Measurements from ENCODE around the gene TSPAN18. TPM values are rescaled to one million over a fixed set of nuclear protein-coding genes. Genes with fewer than 3 reads are reported as not detected.

TSPAN18 gene, protein sequence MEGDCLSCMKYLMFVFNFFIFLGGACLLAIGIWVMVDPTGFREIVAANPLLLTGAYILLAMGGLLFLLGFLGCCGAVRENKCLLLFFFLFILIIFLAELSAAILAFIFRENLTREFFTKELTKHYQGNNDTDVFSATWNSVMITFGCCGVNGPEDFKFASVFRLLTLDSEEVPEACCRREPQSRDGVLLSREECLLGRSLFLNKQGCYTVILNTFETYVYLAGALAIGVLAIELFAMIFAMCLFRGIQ
- 10 to 100 TPM; 46.2 to 54.2 (median 47.0) TPM for polyA plus RNA-seq (ENCODE audit: insufficient read length in 3 of 3)

DNA sequence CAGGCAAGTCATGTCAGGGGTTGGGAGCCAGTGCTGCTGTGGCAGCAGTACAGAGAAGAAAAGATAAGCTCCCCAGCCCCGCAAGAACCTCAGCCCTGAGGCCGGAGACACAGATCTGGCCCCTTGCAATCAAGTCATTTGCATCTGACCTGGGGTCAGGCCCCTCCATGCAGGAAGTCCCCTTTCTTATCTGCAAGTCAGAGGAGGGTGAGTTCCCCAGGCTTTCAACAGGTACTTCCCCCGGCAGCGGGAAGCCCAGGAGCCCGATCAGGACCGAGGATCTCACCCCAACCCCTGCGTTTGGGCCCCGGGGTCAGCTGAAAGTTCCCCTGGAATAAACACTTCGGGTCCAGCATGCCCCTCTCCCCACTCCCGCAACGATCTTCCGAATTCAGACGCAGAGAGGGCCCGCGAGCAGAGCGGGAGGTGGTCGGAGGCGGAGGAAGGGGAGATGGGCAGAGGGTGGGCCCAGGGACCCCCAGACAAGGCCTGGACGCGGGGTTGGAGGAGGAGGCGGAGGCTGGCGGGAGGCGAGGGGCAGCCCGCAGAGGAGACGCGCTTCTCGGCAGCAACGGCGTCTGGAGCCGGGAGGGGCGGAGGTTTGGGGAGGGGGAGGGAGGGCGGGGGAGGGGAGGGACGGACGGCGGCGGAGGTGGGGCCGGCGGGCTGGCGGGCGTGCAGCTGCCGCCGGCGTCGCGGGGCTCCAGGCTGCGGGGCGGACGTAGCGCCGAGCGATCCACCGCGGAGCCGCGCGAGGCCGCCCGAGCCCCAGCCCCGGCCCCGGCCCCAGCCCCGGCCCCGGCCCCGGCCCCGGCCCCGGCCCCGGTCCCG lies at the start of gene TSPAN18:
TSS of gene TSPAN18 (plus strand) at position 680 of the 831 bp plus-strand sequence. CDS start 179,455 bp downstream, outside the sequence.
- DNase-seq (ENCODE audit: low read depth in 3 of 3, low spot score in 2 of 3), result no peak

DNA sequence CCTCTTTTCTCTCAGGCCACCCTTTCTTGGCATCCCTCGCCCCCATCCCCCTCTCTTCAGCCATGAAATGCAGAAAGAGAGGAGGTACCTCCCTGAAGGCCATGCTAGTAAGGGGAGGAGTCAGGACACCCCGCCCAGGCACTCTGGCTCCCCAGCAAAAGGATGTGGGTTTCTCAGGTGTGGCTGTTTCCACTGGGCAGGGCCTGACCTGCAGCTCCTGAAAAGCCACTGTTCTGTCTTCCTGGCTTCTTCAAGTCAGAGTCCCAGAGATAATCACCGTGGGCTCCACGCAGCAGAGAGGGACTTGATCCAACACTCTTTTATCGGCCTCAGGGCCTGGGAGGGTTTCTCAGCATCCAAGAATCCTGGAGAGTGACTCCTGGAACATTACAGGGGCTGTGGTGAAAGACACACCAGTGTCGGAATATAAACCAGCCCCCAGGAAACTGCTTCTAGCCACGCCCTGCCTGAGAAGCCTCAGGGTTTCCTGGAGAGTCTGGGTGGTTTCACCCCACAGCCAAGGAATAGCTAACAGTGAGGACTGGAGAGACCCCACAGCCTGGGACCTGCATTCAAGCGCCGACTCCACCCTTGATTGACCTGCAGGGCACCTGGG lies 45.7 kb upstream of the TSPAN18 start:
- DNase-seq (ENCODE audit: low read depth in 3 of 3, low spot score in 2 of 3), result no peak

DNA sequence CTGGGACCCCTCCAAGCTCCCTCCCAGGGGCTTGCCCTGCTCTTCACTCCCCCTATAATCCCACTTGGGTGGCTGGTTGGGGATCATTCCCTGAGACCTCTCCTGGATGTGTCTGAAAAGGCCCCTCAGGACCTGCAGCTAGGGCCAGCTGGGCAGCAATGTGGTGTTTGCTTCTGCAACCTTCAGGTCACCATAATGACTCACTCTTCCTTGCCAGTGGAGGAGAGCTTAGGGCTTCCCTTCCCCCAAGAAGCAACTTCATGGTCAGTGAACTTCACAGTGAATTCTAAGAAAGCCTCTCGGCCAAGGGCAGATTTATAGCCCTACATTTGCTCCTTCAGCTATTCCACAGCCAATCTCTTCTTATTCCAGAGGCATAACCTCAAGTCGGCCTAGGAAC lies 45.1 kb upstream of the TSPAN18 start:
- DNase-seq (ENCODE audit: low read depth in 3 of 3, low spot score in 2 of 3), result no peak

DNA sequence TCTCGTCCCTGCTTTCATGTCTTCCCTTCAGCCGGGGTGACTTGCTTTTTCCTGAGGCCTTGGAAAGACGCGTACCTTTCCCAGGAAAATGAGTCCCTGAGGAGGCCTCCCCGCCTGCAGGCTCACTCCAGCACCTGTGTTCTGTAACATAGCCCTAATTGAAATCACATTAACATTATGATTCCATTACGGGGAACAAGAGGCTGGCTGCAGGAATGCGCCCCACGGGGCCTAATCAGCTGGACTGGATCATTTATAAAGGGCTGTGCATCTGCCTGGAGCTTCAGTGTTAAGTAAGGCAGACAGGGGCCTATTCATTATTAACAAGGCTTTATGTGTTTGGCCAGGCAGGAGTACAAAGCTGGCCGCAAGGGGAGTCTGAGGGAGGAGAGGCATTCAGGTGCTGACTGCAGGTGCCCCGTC lies 41.9 kb upstream of the TSPAN18 start:
- no peak for DNase-seq (ENCODE audit: low read depth in 3 of 3, low spot score in 2 of 3)

DNA sequence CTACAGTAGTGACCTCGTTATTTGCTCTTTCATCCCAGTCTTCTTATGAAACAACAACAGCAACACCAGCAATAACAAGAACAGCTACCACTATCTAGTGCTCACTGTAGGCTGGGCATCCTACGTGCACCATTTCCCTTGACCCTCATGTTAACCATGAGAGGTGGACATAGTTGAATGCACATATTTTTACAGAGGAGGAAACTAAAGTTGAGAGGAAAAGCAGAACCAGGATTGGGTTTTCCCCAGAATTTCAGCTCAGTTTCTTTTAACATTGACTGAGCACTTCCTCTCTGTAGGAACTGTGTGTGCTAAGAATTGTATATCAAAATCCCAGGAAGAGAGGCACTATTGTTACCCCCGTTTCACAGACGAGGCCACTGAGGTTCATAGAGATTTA lies 39.4 kb upstream of the TSPAN18 start:
- DNase-seq (ENCODE audit: low read depth in 3 of 3, low spot score in 2 of 3), result no peak

DNA sequence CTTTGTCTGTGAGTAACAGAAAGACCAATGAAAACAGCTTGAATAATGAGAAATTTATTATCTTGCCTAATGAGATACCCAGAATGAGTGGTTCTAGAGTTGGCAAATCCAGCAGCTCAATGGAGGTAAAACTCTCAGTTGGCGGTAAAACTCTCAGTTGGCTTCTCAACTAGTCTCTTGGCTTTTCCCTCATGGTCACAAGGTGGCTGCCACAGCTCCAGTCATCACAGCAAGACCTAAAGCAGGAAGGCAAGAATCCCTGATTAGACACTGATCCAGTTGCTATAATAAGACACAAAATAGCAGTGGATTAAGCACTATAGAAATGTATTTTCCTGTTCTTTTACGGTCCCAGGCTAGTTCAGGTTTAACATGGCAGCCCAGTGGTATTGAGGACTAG lies 37.5 kb upstream of the TSPAN18 start:
- DNase-seq (ENCODE audit: low read depth in 3 of 3, low spot score in 2 of 3), result no peak

DNA sequence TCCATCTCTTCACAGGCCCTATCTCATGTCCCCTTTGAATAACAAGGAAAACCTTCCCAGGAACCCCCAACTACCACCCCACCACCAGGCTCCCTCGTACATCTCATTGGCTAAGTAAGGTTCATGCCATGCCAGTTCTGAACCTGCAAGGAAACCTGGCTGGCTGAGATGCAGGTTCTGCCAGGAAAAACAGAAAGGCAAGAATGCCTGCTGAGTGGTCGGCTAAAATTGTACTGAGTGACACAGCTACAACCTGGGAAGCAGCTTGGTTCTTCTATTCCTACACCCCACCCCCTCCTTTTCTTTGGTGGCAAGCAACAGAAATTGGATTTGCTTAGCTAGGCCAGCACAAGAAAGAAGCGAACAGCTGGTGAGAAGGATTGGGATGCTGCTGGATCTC lies 36.1 kb upstream of the TSPAN18 start:
- no peak for DNase-seq (ENCODE audit: low read depth in 3 of 3, low spot score in 2 of 3)

DNA sequence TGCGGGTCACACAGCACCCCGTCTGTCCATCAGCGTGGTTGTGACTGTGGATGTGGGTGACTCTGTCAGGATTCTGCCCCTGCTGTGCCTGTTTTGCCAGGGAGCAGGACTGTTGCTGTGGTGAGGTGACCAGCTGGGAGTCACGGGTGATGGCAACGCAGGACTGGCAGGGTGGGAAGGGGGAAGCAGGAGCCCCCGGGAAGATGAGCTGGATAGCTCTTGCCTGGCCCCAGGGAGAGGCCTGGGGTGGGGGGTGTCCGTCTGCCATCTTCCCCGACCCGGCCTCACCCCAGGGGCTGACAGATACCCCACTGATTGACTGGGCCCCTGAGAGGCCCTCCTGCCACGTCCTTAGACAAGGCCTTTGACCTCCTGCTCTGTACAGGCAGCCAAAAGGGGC lies 34.3 kb upstream of the TSPAN18 start:
- DNase-seq (ENCODE audit: low read depth in 3 of 3, low spot score in 2 of 3), result no peak

DNA sequence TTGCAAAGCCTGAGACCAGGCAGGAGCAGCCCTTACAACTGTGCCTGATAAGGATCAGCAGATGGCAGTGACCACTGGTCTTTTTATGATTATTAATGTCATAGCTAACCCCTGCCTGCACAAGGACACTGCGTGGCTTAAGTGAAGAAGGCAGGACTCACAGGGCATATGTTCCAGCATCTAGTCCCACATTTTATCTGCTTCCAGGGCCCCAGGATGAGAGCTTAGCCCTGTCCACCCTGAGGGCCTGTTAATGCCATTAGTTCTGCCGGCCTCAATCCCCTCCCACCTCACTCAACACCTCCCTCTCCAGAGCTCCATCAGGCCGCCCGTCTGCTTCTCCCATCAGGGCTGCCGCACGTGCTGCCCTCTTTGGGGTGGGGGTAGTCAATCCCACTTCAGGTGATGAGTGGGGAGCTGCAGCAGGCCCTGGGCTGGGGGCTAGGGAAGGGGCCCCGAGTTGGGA lies 33.1 kb upstream of the TSPAN18 start:
- no peak for DNase-seq (ENCODE audit: low read depth in 3 of 3, low spot score in 2 of 3)

DNA sequence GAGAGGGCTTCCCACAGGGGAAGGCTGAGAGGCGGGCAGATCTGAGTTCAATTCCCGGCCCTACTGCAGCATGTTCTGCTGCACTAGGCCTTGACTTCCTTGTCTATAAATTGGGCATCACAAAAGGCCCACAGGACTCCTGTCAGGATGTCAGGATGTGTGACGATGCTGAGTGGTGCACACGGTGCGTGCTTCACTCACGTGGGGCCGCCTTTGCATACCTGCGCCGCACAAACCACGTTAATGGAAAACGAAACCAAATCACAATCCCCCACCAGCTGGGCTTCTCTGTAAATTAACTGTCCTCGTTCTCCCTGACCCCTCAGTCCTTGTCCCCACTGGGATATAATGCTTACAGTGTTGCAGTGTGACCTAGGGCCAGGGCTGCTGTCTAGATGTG lies 32.3 kb upstream of the TSPAN18 start:
- no peak for DNase-seq (ENCODE audit: low read depth in 3 of 3, low spot score in 2 of 3)

DNA sequence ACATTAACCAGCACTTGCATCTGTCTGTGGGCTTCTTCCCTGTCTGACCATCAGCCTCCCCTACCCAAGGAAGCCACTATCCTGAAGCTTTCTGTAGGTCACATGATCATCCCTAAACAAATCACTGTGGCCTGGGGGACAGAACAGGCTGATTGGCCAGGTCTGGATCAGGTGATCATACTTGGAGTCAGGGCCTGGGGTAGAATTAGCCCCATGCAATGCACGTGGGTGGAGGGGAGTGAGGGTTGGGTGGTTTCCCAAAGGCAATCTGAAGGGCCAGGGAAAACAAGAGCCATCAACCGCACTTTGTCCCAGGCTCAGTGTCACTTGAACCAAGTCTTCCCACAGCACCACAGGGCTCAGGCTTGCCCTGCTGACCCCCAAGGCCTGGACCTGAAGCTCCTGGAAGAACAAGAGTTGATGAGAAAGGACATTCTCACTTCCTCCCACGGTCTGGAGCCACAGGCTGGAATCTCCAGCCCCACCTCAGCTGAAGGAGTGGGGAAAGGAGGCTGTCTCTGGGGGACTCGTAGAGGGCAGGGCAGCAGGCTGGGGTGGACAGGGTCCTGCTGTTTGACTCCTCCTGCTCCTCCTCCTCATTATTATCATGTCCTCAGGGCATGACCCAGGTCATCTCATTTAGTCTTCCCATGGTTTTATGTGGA lies 31.5 kb upstream of the TSPAN18 start:
- no peak for DNase-seq (ENCODE audit: low read depth in 3 of 3, low spot score in 2 of 3)

DNA sequence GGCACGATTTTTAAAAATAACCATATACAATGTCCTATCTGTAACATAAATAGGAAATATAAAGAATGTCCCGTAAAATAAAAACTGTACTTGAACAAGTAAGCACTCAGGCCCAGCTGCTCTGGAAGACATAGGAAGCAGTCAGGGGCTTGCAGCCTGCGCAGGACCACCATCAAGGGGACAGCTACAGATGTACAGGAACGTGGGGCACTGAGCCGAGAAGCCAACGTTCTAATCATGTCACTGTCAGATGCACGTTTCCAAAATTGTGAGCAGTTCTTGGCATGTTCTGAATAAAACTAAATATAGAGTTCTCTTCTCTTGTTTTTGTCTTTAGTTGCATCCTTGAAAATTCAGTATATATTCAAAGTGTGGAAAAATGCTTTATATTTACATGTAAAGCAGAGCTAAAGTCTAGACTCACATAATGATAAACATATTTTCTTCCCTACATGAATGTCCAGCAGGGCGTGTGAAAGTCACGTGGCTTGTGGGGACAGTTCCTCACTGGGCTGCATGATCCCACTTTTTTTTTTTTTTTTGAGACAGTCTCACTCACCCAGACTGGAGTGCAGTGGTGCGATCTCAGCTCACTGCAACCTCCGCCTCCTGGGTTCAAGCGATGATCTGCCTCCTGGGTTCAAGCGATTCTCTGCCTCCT lies 28.4 kb upstream of the TSPAN18 start:
- no peak for DNase-seq (ENCODE audit: low read depth in 3 of 3, low spot score in 2 of 3)

DNA sequence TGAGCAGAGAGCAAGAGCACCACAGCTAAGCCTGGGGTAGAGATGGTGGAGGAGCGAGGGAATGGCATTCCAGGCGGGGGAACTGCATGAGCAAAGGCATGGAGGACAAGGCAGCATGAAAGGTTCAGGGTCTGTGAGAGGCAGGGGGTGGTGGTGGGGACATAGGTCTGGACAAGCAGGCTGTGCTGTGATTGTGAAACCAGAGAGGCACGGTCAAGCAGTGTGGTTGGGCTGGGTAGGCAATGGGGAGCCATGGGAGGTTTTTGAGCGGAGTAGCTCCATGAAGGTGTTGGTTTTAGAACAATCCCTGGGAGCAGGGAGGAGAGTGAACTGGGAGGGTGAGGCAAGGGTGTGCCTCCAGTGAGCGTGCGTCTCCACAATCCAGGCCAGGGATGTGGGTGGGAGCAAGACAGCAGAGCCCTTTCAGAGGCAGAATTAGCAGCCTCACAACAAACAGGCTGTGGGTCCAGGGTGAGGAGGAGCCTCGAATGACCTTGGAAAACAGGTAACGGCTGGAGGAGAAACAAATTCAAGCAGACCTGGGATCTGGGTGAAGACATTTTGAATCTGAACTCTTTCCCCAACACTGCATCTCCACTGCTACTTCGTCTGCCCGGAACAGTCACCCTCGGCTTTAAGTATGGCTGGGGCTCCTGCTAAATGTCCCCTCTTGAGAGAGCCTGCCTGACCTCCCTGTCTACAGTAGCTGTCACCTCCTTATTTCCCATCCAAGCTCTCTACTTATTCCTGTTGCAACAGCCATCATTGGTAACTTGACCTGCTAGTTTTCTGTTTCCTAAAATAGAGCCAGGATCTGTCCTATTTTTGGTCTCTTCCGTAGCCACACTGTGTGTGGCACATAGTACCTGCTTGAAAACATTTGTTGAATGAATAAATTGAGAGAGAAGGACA lies 27.0 kb upstream of the TSPAN18 start:
- DNase-seq (ENCODE audit: low read depth in 3 of 3, low spot score in 2 of 3), result no peak

DNA sequence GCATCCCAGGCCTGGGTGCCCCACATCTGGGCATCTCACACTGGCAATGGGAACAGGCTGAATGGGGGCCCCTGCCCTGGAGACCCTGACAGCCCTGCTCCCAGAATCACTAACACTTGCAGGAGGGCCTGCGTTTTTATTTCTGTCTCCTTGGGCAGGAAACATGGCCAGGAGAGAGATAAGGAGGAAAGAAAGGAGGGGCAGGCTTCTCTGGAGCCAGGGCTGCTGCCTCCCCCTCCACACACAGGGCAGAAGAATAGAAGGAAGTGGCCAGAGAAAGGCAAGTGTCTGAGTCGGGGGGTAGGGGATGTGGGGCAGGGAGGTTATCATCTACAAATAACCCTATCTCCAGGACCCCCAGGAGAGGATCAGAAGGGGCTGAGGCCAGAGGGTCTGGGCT lies 25.5 kb upstream of the TSPAN18 start:
- no peak for DNase-seq (ENCODE audit: low read depth in 3 of 3, low spot score in 2 of 3)

DNA sequence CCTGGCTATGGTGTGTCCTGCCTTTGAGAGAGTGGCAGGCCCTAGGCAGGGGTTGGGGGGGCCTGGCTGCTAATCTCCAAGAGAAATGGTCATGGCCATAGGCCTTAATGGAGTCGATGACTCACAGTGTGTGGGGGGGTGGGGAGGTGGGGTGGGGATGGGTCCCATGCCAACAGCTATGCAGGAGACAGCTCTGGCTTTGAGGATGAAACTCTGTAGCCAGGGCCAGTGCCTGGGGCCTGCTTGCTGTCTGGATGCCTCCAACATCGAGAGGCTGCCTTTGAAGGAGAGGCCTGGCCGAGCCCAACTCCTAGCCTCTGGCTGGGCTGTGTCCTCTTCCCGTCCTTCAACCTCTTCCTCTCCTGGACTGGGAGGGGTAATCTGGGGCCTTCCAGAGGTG lies 23.9 kb upstream of the TSPAN18 start:
- no peak for DNase-seq (ENCODE audit: low read depth in 3 of 3, low spot score in 2 of 3)

DNA sequence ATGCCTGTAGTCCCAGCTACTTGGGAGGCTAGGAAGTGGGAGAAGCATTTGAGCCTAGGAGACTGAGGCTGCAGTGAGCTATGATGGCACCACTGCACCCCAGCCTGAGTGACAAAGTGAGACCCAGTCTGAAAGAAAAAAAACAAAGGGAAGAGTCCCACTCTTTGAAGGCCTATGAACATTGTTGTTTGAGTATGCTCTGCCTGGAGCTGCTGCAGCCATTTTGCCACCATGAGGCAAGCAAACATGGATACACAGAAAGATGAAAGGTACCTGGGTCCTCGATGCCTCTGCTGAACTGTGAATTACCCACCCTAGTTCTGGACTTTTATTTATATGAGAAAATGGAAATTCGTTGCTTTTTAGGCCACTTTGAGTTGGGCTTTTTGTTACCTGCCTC lies 19.7 kb upstream of the TSPAN18 start:
- no peak for DNase-seq (ENCODE audit: low read depth in 3 of 3, low spot score in 2 of 3)

DNA sequence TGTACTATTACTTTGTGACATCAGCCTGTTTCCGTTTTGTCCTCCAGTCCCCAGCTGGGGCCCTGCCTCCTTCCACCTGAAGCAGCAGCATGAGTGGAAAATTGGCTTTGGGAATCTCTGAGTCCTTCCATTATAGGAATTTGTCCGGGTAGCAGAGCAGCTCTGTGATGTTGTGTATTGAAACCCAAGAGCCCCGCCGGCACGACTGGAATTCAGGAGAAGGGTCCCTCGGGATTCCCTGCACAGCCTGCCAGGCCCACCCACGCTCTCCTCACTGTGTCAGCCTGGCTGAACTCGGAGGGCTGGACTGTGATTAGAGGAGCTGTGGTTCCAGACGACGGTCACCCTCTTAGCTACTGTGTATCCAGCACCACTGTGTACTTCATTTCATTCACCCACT lies 18.8 kb upstream of the TSPAN18 start:
- DNase-seq (ENCODE audit: low read depth in 3 of 3, low spot score in 2 of 3), result no peak

DNA sequence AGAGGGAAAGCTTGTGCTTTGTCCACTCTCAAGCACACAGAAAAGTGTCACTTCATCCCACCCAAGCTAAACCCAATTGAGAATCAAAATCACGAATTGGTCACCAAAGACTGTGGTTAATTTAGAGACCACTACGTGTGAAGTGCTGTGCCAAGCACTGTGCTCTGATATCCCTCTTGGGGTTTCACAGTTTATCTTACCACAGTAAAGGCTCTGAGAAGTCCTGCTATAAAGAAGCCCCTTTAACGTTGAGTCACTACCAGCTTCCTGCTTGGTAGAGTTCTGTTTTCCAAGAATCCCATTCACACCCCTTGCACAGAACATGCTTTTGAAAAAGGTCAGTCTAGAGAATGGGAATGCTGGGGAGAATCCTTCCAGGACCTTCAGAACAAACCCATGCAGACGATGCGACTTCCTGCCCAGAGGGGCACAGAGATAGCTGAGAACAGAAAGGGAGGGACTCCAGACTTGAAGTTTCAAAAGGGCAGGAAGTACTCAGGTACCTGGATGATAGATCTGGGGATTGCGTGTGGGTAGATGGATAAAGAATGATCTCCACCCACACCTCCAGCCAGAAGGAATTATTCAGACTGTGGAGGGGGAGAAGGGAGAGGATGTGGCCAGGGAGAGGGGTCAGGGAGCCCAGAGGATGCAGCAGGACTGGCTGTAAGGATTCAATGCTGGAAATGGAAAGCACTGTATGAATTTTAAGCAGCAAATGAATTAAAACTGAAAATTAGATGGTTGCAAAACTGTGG lies 18.1 kb upstream of the TSPAN18 start:
- DNase-seq (ENCODE audit: low read depth in 3 of 3, low spot score in 2 of 3), result no peak

DNA sequence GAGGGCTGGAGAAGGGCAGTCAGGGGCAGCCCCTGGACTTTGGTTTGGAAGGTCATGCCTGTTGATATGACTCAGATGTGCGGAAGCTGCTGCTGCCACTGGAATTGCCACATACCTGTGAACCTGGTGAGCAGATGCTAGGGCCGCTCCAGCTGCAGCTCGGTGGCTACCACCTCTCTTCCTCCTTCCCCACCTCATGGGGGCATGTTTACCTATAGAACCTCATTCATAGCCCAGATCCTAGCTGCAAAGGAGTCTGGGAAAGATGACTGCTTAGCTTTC lies 17.5 kb upstream of the TSPAN18 start:
- DNase-seq (ENCODE audit: low read depth in 3 of 3, low spot score in 2 of 3), result no peak
